ENCODE results near the gene APC. TPM values are rescaled to one million over a fixed set of nuclear protein-coding genes. Genes with fewer than 3 reads are reported as not detected.

APC gene
- total RNA-seq, 6 experiments from 2014 or later: 12.4 to 34.5 (median 16.9) TPM

DNA sequence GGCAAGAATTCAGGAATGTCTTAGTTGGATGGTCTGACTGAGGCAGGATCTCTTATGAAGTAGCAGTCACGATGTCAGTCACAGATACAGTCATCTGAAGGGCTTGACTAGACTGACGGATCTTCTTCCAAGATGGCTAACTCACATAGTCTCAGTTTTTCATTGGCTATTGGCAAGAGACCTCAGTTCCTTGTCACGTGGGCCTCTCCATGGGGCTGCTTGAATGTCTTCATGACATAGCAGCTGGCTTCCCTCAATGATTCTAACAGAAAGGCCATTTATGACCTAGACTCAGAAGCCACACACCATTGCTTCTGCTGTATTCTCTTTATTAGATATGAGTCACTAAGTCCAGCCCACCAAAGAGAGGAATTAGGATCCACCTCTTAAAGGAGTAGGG is 4.7 kb downstream of the APC start:
- DNase-seq (no peak), ATAC-seq (no peak)
- WGBS (ENCODE audit: insufficient coverage, low coverage, low lambda C conversion rate, missing lambda C conversion rate): 95% methylated on average over 3 of the region's 3 CpGs
- H3K36me3 ChIP-seq: no peaks in the 10 kb centered on the region
- intact Hi-C loops (cut with DNase I): no loop called here
- H3K27ac ChIP-seq: no peak overlapping the region
- no peaks in the 10 kb centered on the region for H3K27me3 ChIP-seq
- no peak for TF ChIP-seq POLR2A (IDR thresholded peaks at IDR 0.05)
- TF ChIP-seq, protein P1, sequence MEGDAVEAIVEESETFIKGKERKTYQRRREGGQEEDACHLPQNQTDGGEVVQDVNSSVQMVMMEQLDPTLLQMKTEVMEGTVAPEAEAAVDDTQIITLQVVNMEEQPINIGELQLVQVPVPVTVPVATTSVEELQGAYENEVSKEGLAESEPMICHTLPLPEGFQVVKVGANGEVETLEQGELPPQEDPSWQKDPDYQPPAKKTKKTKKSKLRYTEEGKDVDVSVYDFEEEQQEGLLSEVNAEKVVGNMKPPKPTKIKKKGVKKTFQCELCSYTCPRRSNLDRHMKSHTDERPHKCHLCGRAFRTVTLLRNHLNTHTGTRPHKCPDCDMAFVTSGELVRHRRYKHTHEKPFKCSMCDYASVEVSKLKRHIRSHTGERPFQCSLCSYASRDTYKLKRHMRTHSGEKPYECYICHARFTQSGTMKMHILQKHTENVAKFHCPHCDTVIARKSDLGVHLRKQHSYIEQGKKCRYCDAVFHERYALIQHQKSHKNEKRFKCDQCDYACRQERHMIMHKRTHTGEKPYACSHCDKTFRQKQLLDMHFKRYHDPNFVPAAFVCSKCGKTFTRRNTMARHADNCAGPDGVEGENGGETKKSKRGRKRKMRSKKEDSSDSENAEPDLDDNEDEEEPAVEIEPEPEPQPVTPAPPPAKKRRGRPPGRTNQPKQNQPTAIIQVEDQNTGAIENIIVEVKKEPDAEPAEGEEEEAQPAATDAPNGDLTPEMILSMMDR (IDR thresholded peaks at IDR 0.05): no peak
- H3K4me3 ChIP-seq: no peak overlapping the region
- H3K9me3 ChIP-seq: no peaks in the 10 kb centered on the region
- peaks cover 0 to 6% (median under 1%) of the 10 kb centered on the region in 4 donors for H3K4me1 ChIP-seq

DNA sequence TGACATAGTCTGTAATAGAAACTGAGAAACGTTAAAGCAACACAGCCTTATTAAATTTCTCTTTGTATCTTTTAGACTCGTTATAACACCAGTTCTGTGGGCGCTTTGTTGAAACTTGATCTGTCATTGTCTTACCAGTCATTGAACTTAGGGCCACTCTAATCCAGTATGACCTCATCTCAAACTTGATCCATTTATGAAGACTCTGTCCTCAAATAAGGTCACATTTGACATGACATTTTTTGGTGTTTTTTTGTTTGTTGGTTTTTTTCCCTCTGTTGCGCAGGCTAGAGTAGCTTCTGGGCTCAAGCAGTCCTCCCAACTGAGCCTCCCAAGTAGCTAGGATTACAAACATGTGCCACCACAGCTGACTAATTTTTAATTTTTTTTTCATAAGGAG is 5.9 kb downstream of the APC start:
- DNase-seq: no peak
- TF ChIP-seq, protein P1 (IDR thresholded peaks at IDR 0.05): no peak
- TF ChIP-seq POLR2A (IDR thresholded peaks at IDR 0.05): no peak
- Histone ChIP-seq H3K4me3 (no peak overlapping the region), H3K36me3 (no peaks in the 10 kb centered on the region), H3K27me3 (no peaks in the 10 kb centered on the region), H3K27ac (no peak overlapping the region), H3K9me3 (no peaks in the 10 kb centered on the region), H3K4me1 (peaks cover 0 to 6% (median under 1%) of the 10 kb centered on the region in 4 donors)
- no peak for ATAC-seq
- intact Hi-C loops (cut with DNase I): no loop called here
- WGBS (ENCODE audit: insufficient coverage, low coverage, low lambda C conversion rate, missing lambda C conversion rate): 72% methylated on average over 3 of the region's 4 CpGs

DNA sequence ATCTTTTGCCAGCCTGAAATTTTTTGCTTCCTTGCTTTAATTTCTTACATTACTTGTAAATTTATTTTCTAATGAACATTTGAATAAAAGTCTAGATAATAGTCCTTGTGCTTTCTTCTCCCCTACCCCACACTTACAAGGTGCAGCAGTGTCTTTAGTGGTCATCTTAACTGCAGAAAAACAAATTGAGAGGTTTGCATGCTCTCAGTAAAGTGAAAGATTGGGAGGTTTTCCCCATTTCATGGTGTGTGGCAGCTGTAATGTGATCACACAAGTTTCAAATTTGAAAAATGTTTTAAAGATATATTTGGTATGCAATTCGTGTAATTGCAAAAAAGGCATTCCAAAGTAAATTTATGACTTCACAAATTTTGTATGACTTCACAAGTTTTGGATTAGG is 14.7 kb downstream of the APC start:
- Histone ChIP-seq H3K4me1 (no peaks in the 10 kb centered on the region), H3K9me3 (no peaks in the 10 kb centered on the region), H3K27me3 (no peaks in the 10 kb centered on the region), H3K27ac (no peak overlapping the region), H3K4me3 (no peak overlapping the region), H3K36me3 (no peaks in the 10 kb centered on the region)
- no peak for DNase-seq
- TF ChIP-seq, protein P1 (IDR thresholded peaks at IDR 0.05): no peak
- TF ChIP-seq POLR2A (IDR thresholded peaks at IDR 0.05): no peak
- 85% methylated on average over 1 of the region's 1 CpG for WGBS (ENCODE audit: insufficient coverage, low coverage, low lambda C conversion rate, missing lambda C conversion rate)
- intact Hi-C loops (cut with DNase I): no loop called here
- ATAC-seq: no peak

DNA sequence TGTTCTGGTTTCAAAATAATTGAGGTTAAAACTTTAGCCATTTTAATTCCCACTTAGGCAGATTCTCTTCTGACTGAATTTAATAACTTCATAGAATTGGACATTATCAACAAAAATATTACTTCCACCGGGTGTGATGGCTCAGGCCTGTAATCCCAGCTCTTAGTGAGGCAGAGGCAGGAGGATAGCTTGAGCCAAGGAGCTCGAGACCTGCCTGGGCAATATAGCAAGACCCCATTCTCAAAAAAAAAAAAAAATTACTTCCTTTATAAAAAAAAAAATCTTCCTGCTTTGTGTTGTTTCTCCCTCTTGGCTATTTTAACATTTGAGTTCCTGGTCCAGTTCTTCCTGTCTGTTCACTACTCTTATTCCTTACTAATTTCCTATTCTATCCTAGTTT is 18.0 kb downstream of the APC start:
- Histone ChIP-seq H3K4me3 (no peak overlapping the region), H3K36me3 (no peaks in the 10 kb centered on the region), H3K4me1 (no peaks in the 10 kb centered on the region), H3K9me3 (no peaks in the 10 kb centered on the region), H3K27me3 (no peaks in the 10 kb centered on the region), H3K27ac (no peak overlapping the region)
- intact Hi-C loops (cut with DNase I): loop anchor here in 1 of 2 donors (5.0 kb wide), 1 partner anchor 203 kb away; no protein-coding TSS in a partner anchor
- DNase-seq (no peak), ATAC-seq (no peak)
- TF ChIP-seq, protein P1 (IDR thresholded peaks at IDR 0.05): no peak
- no peak for TF ChIP-seq POLR2A (IDR thresholded peaks at IDR 0.05)
- WGBS (ENCODE audit: insufficient coverage, low coverage, low lambda C conversion rate, missing lambda C conversion rate): 77% methylated on average over 2 of the region's 2 CpGs

Measured in right lobe of liver (tissue), 6 donors.